Smooth muscle cell (in vitro differentiated cells): ENCODE results near the gene NNT. TPM values are rescaled to one million over a fixed set of nuclear protein-coding genes. Genes with fewer than 3 reads are reported as not detected.
A peak's percentile ranks its signal among the peaks of the same experiment; 100 is the strongest.
"Not testable (repeated sequence)": the region's sequence is repeated elsewhere in the genome, so short reads cannot be mapped to it uniquely, and the experiment has no call there.

ENCODE experiments used
- DNase-seq: peaks from one replicate; lab custom pipeline; 2025; ENCODE audit not compliant: unreplicated experiment; lab: John Stamatoyannopoulos, UW
- H2AFZ ChIP-seq: fragments of 200-600 bp; sonication (generic); 2 replicates; pipeline ENCODE4 v1.6.0; 2016; ENCODE audit warnings: antibody characterized with exemption, low read depth, mild to moderate bottlenecking
- H3F3A ChIP-seq: fragments of 200-600 bp; sonication (generic); 2 replicates; pipeline ENCODE4 v1.6.0; 2017; ENCODE audit warnings: antibody characterized with exemption, low read depth
- H3K27ac ChIP-seq: fragments of 200-600 bp; sonication (generic); 2 replicates; pipeline ENCODE4 v1.5.1; 2016; ENCODE audit warnings: low read depth, mild to moderate bottlenecking
- H3K27me3 ChIP-seq: fragments of 200-600 bp; sonication (generic); 2 replicates; pipeline ENCODE4 v1.6.1; 2016; ENCODE audit warnings: low read depth, mild to moderate bottlenecking
- H3K36me3 ChIP-seq: fragments of 200-600 bp; sonication (generic); 2 replicates; pipeline ENCODE4 v1.5.1; 2016; ENCODE audit warnings: low read depth
- H3K4me1 ChIP-seq: fragments of 200-600 bp; sonication (generic); 2 replicates; pipeline ENCODE4 v1.5.1; 2016; ENCODE audit warnings: low read depth
- H3K4me2 ChIP-seq: fragments of 200-600 bp; sonication (generic); 2 replicates; pipeline ENCODE4 v1.6.0; 2016; ENCODE audit warnings: mild to moderate bottlenecking
- H3K4me3 ChIP-seq: fragments of 200-600 bp; sonication (generic); 2 replicates; pipeline ENCODE4 v1.5.1; 2016; ENCODE audit warnings: mild to moderate bottlenecking
- H3K79me2 ChIP-seq: fragments of 200-600 bp; sonication (generic); 2 replicates; pipeline ENCODE4 v1.6.0; 2016; ENCODE audit warnings: low read depth, mild to moderate bottlenecking
- H3K9ac ChIP-seq: fragments of 200-600 bp; sonication (generic); 2 replicates; pipeline ENCODE4 v1.6.0; 2016; ENCODE audit warnings: low read depth
- H3K9me3 ChIP-seq: fragments of 200-600 bp; sonication (generic); replicated peaks from 2 replicates; pipeline ENCODE4 v1.5.1; 2016; ENCODE audit warnings: low read depth
- H4K20me1 ChIP-seq: fragments of 200-600 bp; sonication (generic); 2 replicates; pipeline ENCODE4 v1.6.0; 2016; ENCODE audit warnings: low read depth
- CTCF ChIP-seq: fragments of 200-600 bp; sonication (generic); IDR thresholded peaks from 2 replicates; pipeline ENCODE4 v1.5.1; 2017; ENCODE audit warnings: borderline replicate concordance, mild to moderate bottlenecking, antibody characterized with exemption; ENCODE audit not compliant: insufficient read depth, poor library complexity, severe bottlenecking
- WGBS: methylation state at CpG from one replicate; pipeline ENCODE4 v1.1.7; 2016; ENCODE audit warnings: low lambda C conversion rate; 5-methylcytosine and 5-hydroxymethylcytosine counted together
- polyA plus RNA-seq: library from polyadenylated mRNA; unstranded; fragments of >200 nt; fragmentation: Nextera tagmentation; extraction: Ambion mirVana; gene quantifications from 2 replicates; pipeline ENCODE4 v1.2.1, GENCODE V29; 2016
- total RNA-seq: library from RNA; depleted of rRNA; stranded (reverse); fragments of >200 nt; gene quantifications from 2 replicates; pipeline ENCODE4 v1.2.3, GENCODE V29; 2014

NNT gene
- total and polyA plus RNA-seq, 2 experiments from 2014 or later, result 26.8 to 49.8 TPM

DNA sequence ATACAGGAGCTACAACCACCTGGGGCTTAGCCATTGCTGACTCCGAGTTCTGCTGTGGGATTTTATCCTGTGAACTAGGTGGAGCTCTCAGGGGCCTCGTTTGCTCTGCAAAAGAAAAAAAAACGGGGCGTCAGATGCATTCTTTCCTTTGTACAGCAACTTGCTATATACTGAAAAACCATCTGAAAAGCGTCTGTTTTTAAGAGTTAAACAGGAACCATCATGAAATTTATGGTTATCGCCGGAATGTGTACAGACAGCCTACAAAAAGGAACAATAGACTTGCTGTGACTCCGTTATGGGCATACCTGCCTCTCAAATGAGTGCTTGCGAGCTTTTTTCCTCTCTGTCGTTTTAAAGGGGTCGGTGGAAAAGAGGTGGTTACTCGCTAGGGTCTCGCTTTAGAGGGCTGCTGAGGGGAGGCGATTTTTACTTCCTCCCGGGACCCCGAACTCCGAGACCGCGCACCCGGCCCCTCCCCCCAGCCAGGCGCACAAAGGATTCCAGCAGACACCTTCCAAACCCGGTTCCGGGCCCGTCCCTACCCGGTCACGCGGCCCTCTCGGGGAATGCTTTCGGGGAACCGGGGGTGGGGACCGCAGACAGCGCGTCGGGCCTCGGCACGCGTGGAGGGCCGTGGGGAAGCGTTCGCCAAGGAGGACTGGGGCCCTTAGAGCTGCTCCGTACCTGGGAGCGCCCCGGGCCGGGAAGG, 46.9 kb upstream of the NNT start:
- Histone ChIP-seq H3K4me2 (peak overlapping the region; percentile 99), H3K27me3 (no peaks in the 10 kb centered on the region), H3K36me3 (peaks cover 15% of the 10 kb centered on the region), H3K9ac (peak overlapping the region; percentile 97), H2AFZ (peak overlapping the region; percentile 85), H4K20me1 (peaks cover 46% of the 10 kb centered on the region), H3K9me3 (no peaks in the 10 kb centered on the region), H3F3A (no peaks in the 10 kb centered on the region), H3K79me2 (peaks cover 61% of the 10 kb centered on the region), H3K27ac (peak overlapping the region; percentile 87), H3K4me1 (peaks cover 36% of the 10 kb centered on the region), H3K4me3 (peak overlapping the region; percentile 83)
- TF ChIP-seq CTCF, result no peak
- WGBS, result 0% methylated on average over 30 of the region's 44 CpGs
- peak; percentile 43 for DNase-seq

GRCh38 chr5:43556607-43556856, 46.4 kb upstream of the NNT start:
- H3K9me3 ChIP-seq, H3F3A ChIP-seq, H3K27me3 ChIP-seq, DNase-seq: not testable (repeated sequence)
- peak overlapping the region; percentile 83 for H3K4me3 ChIP-seq
- peak overlapping the region; percentile 97 for H3K9ac ChIP-seq
- H3K36me3 ChIP-seq, result peaks cover 13% of the 10 kb centered on the region
- peaks cover 41% of the 10 kb centered on the region for H4K20me1 ChIP-seq
- peak overlapping the region; percentile 99 for H3K4me2 ChIP-seq
- H3K79me2 ChIP-seq, result peaks cover 57% of the 10 kb centered on the region
- H3K4me1 ChIP-seq, result peaks cover 36% of the 10 kb centered on the region
- H3K27ac ChIP-seq, result peak overlapping the region; percentile 87
- H2AFZ ChIP-seq, result peak overlapping the region; percentile 85
- WGBS, result no CpG with 5 or more reads among the region's 30 CpGs

GRCh38 chr5:43556857-43557542, 46.0 kb upstream of the NNT start, which contains the start of gene PAIP1:
Gene PAIP1 (minus strand): TSS chr5:43557077. CDS start chr5:43556846, 231 bp downstream.
- Histone ChIP-seq H3K79me2 (peaks cover 52% of the 10 kb centered on the region), H3K9ac (peak within 1 kb of the TSS; percentile 97), H2AFZ (peak within 1 kb of the TSS; percentile 85), H3K27me3 (no peaks in the 10 kb centered on the region), H4K20me1 (peaks cover 36% of the 10 kb centered on the region), H3K4me1 (peaks cover 33% of the 10 kb centered on the region), H3K4me2 (peak within 1 kb of the TSS; percentile 99), H3K27ac (peak within 1 kb of the TSS; percentile 87), H3F3A (no peaks in the 10 kb centered on the region), H3K4me3 (peak within 1 kb of the TSS; percentile 83), H3K36me3 (peaks cover 10% of the 10 kb centered on the region), H3K9me3 (no peaks in the 10 kb centered on the region)
- peak; percentile 83 for DNase-seq
- WGBS, result under 1% methylated on average over 75 of the region's 79 CpGs
- peak; percentile 68 for TF ChIP-seq CTCF

- Histone ChIP-seq H3K27me3 (no peaks in the 10 kb centered on the region), H4K20me1 (peaks cover 5% of the 10 kb centered on the region), H3K9me3 (no peaks in the 10 kb centered on the region), H3K79me2 (peaks cover 21% of the 10 kb centered on the region), H3K36me3 (no peaks in the 10 kb centered on the region), H3K4me3 (no peak overlapping the region), H3K4me1 (peaks cover 5% of the 10 kb centered on the region), H3K9ac (no peak overlapping the region), H3K4me2 (no peak overlapping the region), H2AFZ (no peak overlapping the region), H3F3A (no peaks in the 10 kb centered on the region), H3K27ac (no peak overlapping the region)
- no peak for DNase-seq
- TF ChIP-seq CTCF, result no peak
- 70% methylated on average over 2 of the region's 2 CpGs for WGBS
These were observed 42.9 kb upstream of the NNT start for GRCh38 chr5:43560128-43560527.
